Measurements from ENCODE around the gene IL17D.
"Not testable (repeated sequence)": the region's sequence is repeated elsewhere in the genome, so short reads cannot be mapped to it uniquely, and the experiment has no call there.

Gene IL17D, protein sequence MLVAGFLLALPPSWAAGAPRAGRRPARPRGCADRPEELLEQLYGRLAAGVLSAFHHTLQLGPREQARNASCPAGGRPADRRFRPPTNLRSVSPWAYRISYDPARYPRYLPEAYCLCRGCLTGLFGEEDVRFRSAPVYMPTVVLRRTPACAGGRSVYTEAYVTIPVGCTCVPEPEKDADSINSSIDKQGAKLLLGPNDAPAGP

GRCh38 chr13:20702915-20703779 is at the start of gene IL17D:
TSS of gene IL17D (plus strand) at chr13:20703699. CDS start at chr13:20704002, 303 bp downstream.
- no peak for DNase-seq

DNA sequence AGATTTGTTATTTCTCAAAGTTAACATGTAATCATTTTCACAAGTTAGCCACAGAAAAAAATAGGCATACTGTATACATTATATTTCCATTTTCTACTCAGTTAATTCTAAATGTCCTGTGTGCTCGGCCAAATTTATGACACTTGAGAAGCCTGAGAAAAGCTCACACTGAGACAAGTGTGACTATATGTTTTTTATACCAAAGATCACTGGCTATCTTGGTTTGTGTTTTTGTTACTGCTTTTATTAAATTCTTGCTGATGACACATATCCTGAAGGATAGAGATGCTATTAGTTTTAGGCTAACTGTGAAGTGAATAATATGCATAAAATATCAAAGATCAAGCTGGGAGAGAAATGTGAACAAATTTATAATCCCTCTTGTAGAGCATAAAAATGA is 49.3 kb upstream of the IL17D start:
- no peak for DNase-seq

DNA sequence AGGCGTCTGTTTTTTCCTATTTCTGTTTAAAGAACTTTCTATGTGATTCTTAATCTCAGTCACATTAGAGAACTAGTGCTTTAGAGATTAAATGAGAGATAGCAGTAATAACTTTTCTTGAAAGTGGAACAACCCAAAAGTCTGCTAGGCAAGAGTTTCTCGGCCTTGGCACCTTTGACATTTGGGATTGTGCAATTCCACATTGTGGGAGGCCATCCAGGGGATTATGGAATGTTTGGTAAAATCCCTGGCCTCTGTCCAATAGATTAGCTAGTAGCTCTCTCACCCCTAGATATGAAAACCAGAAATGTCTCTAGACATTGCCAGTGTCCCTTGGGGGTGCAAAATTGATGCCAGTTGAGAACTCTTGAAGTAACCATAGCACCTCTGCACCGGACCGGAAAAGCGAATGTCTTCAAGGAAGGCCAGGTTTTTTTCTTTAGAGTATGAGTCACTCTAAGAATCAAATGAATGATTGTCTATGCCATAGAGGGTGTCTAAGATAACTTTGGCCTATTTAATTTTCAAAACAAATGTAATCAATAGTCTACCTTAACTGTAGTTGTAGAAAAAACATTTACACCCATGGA is 45.0 kb upstream of the IL17D start:
- DNase-seq: no peak

GRCh38 chr13:20664351-20664750 is 39.1 kb upstream of the IL17D start:
- no peak for DNase-seq

- no peak for DNase-seq
Observed at GRCh38 chr13:20666948-20667347, 36.6 kb upstream of the IL17D start.

DNA sequence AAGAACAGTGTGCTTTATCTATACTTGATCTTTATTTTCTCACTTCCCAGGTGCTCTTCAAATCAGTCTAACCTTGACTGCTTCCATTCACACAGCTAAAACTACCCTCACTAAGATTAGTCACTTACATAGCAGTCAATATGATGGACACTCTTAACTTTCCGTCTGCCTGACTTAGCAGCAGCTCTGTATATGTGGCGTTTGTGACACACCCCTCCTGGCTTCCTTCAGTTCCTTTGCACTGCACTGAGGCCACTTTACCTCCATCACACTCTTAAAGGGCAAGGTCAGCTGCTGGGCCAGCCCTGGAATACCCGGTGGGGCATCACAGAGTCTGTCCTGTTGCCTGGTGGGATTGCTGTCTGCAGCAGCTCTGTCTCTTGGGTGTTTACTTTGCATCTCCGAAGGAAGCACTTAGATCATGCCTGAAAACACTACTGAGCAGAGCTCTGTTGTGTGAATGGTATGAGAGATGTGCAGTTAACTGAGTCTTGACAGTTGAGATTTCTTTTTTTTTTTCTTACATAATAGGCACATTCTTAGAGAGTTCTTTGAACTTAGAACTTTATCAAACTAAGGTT is 35.6 kb upstream of the IL17D start:
- DNase-seq: no peak

- DNase-seq: no peak
Observed at GRCh38 chr13:20669162-20669561, 34.3 kb upstream of the IL17D start.

DNA sequence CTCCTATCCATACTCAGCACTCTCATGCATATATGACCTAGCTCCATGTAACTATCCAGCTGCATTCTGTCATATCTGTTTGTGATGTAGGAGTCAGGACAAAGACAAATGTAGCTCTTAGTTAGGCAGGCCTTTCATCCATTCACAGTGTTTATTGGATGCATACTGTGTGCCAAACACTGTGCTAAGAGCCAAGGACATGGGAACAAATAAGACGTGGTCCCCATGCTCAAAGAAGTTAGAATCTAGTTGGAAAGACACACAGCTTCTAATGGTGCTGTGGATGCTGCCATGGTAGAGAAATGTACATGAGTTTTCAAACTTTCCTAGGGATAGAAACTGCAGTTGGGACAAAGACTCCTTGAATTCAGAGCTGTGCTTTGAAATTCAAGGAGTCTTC is 31.7 kb upstream of the IL17D start:
- no peak for DNase-seq

DNA sequence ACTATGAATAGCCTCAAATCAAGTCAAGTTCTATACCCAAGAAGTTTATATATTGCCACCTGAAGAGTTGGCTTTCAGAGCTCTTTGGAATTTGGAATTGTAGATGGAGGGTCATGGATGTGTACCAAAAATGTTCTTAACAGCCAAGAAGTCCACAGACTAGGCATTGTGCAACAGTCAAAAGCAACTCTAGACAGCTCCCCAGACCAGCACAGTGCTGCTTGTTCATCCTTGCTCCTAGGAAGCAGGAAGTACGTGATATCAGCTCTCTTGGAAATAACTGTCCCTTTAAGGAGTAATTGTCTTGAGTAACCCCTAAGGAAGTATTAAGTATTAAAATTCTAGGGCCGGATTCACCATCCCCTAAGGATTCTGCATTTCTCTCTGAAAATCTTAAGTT is 30.7 kb upstream of the IL17D start:
- DNase-seq: no peak

- no peak for DNase-seq
Observed at GRCh38 chr13:20673715-20674114, 29.8 kb upstream of the IL17D start.

- no peak for DNase-seq
Observed at GRCh38 chr13:20676213-20676612, 27.3 kb upstream of the IL17D start.

DNA sequence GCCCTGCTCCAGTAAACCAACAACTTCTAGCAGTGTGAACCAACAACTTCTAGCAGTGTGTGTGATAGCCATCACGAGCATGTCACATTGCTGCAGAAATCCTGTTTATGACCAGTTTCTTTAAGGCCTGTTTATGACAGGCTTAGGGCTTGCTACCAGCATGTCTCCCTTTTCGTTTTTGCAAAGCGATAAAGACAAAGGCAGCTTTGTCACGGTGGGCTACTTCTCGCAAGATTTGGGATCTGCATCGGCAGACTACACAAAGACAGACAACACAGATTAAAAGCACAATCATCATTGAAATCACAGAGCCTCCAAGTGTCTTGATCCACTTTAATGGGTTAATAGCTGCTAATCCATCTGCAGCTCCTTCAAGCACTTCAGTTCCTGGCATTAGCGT is 24.9 kb upstream of the IL17D start:
- DNase-seq: not testable (repeated sequence)

DNA sequence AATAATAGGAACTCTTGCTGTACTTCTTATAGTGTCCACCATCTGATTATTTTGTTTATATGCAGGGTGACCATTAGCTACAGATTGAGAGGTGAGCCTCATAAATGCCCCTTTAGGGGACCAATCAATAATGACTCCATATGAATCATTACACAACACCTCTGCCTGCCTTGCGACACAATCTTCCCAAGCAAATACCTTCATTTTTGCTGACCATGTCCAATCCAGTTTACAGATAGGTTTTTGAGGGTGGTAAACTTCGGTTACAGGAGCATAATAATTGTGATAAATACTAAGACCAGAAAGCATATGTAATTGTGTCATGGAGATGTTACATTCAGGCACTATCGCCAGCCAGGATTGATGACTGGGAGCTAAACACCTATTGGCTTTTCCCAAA is 23.6 kb upstream of the IL17D start:
- DNase-seq: no peak

DNA sequence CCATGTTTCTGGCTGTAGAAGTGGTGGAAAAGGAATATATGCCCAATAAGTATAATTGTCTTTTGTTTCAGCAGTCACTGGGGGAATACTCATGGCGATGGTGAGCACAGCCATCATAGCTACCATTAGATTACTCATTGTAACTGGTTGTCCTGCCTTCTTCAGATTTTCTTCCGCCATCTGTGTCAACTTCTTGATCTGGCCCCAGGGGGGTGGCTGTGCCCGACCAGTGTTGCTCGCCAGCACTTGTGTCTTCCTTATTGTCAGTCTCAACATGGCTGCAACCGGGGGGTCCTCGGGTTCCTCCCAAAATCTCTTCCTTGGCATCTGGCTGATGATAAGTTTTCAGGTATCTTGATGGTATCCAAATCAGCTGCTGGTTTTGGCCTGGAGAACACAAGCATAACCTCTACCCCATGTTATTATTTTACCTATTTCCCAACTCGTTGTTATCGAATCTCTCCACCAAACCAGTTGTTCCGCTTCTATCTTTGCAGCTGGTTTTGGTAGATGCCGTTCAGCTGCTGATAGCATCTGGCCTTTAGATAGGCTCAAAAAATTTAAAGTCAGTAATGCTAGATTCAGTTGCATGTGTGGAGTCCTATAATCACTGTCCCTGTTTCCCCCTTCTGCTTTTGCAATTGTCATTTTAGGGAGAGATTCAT is 23.0 kb upstream of the IL17D start:
- no peak for DNase-seq

GRCh38 chr13:20681481-20681880 is 22.0 kb upstream of the IL17D start:
- DNase-seq: not testable (repeated sequence)

DNA sequence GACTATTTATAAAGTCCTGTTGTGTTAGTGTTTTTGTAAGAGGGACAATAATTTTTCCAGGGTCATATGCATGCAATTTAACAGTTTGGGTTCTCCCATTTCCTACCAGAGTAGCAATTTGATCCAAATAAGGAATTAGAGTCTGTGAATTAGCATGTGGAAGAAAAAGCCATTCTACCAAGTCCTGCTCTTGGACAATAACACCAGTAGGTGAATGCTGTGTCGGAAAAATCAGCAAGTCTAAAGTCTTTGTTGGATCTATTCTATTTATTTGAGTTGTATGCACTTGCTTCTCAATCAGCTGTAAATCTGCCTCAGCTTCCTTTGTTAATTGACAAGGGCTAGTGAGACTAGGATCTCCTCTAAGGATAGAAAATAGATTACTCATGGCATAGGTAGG is 21.4 kb upstream of the IL17D start:
- DNase-seq: no peak

DNA sequence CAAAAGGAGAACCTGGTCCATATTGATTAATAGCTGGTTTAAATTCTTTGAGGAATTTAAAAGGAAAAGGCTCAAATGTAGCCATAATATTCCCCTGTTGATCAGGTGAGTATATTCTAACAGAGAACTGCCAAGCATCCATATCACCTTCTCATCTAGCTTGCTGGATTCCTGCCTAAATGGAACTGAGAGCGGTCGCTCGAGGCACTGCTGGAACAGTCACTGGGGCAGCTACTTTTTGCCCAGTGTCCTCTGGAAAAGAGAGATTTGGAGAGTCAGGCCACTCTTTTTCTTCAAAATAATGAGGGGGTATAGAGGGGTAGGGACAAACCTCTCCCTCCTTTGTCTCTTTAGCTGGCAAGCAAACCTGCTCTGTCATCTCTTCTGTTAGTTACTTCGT is 19.5 kb upstream of the IL17D start:
- DNase-seq: no peak

DNA sequence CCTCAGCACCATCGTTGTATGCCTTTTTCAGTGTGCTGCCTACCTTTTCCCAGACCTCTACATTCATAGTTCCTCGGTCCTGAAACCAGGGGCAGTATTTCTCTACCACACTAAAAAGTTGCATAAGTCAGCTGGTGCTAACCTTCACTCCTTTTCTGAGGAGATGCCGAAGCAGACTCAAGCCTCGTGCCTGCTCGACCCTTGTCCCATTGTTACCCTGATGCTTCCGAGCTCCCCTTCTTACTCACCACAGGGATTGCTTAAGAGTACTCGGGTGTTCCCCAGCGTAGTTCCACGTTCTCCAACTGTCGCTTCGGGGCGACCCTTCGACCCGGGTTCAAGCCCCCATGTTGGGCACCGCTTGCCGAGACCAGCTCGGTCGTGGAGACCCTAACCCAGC is 19.0 kb upstream of the IL17D start:
- DNase-seq: no peak

GRCh38 chr13:20685092-20685491 is 18.4 kb upstream of the IL17D start:
- DNase-seq: no peak

DNA sequence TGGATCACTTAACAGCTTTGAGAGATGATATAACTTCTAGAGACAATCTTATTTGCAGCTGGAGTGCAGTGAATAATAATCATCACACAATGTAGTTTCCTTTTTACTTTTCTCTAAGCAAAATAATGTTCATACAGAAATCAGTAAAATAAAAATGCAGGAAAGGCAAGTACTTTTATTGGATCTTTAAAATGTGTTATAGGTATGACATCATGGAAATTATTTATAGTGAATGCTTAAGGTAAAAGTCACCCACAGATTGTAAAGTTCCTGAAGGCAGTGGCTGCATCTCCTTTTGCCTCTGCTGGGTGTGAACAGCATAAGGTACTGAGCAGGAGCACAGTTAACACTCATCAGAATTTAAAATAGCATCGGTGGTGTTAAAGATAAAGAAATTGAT is 17.3 kb upstream of the IL17D start:
- DNase-seq: no peak

DNA sequence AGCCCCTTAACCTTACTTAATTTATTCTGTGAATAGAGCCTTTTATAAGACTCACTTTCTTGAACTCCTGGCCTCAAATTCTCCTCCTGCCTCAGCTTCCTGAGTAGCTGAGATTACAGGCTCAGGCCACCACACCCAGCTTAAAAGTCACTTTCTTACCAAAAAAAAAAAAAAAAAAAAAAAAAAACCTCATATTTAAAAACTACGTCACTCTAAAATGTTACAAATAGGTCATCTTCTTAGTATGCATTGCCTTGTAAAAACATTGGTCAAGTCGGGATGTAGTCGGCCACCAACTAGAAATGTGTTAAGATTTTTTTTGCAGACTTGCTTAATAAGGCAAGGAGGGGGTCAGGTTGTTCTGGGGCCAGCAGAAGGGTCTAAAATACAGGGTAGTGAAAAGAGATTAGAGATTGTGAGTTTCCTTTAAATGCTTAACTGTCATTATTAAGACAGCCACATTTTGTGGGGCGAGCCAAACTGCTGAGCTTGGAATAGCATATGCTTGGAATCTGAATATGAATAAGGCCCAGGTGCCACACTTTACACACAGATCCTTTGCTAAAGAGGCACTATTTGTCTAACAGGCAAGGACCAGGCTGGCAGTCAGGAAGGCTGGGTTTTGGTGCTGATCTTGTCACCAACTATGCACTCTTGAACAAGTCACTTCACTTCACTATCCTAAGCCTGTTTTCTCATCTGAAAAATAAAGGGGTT is 16.5 kb upstream of the IL17D start:
- DNase-seq: no peak

DNA sequence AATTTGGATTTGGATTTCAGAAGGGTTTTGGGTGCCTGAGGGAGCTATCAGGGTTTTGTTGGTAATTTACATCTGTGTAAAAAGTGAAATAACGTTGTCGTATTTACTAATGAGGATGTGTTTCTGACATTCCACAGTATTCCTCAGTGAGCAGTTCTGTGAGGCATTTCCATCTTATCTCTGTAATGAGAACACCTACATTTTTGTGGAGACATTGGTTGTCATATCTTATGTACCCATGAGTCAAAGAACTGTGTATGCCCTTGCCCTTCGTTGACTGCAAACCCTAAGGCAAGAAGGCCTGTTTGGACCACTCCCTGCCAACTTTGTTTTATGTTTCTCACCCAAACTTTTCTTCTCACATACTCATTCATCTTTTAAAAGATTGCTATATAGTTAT is 14.2 kb upstream of the IL17D start:
- DNase-seq: no peak

- no peak for DNase-seq
Observed at GRCh38 chr13:20691616-20692015, 11.9 kb upstream of the IL17D start.

Measured in GDM1 (cell line).